KBM-7 (cell line): ENCODE results near the gene RNF182.
A peak's percentile ranks its signal among the peaks of the same experiment; 100 is the strongest.
"Not testable (repeated sequence)": the region's sequence is repeated elsewhere in the genome, so short reads cannot be mapped to it uniquely, and the experiment has no call there.

ENCODE experiments used
- DNase-seq: peaks from one replicate; pipeline ENCODE4 v3.0.0-alpha.2; 2015
- in situ Hi-C: fragments of 300-500 bp; cut with MboI; formaldehyde crosslinking; loops from 2 replicates; pipeline ENCODE4 v1.14.3; 2020; ENCODE audit warnings: low sequenced_read_pairs, low pct_unique_long_range_greater_than_20kb, mixed read lengths

Gene RNF182

GRCh38 chr6:14018559-14018958, 93.8 kb downstream of the RNF182 start:
- DNase-seq, in situ Hi-C loops: not testable (repeated sequence)

GRCh38 chr6:14020551-14020950, 95.8 kb downstream of the RNF182 start:
- DNase-seq = no peak
- in situ Hi-C loops = no loop called here

- in situ Hi-C loops = no loop called here
- DNase-seq = no peak
Measured at GRCh38 chr6:14021449-14021848, 96.7 kb downstream of the RNF182 start.

GRCh38 chr6:14022673-14023072, 97.9 kb downstream of the RNF182 start:
- DNase-seq = no peak
- in situ Hi-C loops = no loop called here

GRCh38 chr6:14023855-14024254, 99.1 kb downstream of the RNF182 start:
- no peak for DNase-seq
- in situ Hi-C loops = no loop called here

GRCh38 chr6:14025160-14025559, 100.4 kb downstream of the RNF182 start:
- DNase-seq = peak; percentile 16
- in situ Hi-C loops = no loop called here

GRCh38 chr6:14026831-14027539, 102.2 kb downstream of the RNF182 start:
- in situ Hi-C loops = no loop called here
- peak; percentile 5 for DNase-seq

GRCh38 chr6:14028631-14029030, 103.9 kb downstream of the RNF182 start:
- DNase-seq = no peak
- in situ Hi-C loops = no loop called here

GRCh38 chr6:14029605-14030004, 104.9 kb downstream of the RNF182 start:
- in situ Hi-C loops = no loop called here
- DNase-seq = no peak
